Endodermal cell (in vitro differentiated cells): ENCODE data around the gene SRD5A3. TPM values are rescaled to one million over a fixed set of nuclear protein-coding genes. Genes with fewer than 3 reads are reported as not detected.

Source experiments
- DNase-seq: peaks from one replicate; pipeline ENCODE4 v3.0.0-alpha.2; 2017
- H3K27ac ChIP-seq: 2 replicates; pipeline ENCODE4 v1.5.1; 2013; ENCODE audit warnings: mild to moderate bottlenecking, low read depth, low read length, moderate library complexity
- H3K27me3 ChIP-seq: 2 replicates; pipeline ENCODE4 v1.6.1; 2013; ENCODE audit warnings: mild to moderate bottlenecking, low read length, moderate library complexity; ENCODE audit not compliant: insufficient read depth, control insufficient read depth, poor library complexity, severe bottlenecking
- H3K36me3 ChIP-seq: 2 replicates; pipeline ENCODE4 v1.7.0; 2013; ENCODE audit warnings: mild to moderate bottlenecking, low read length, moderate library complexity; ENCODE audit not compliant: control insufficient read depth, insufficient read depth
- H3K4me1 ChIP-seq: one replicate; pipeline ENCODE4 v1.7.0; 2013; ENCODE audit warnings: low read length; ENCODE audit not compliant: control insufficient read depth, insufficient read depth
- H3K4me3 ChIP-seq: 2 replicates; pipeline ENCODE4 v1.5.1; 2013; ENCODE audit warnings: mild to moderate bottlenecking, low read length, moderate library complexity
- H3K9ac ChIP-seq: 2 replicates; pipeline ENCODE4 v1.6.1; 2013; ENCODE audit warnings: mild to moderate bottlenecking, low read length, moderate library complexity; ENCODE audit not compliant: poor library complexity, severe bottlenecking; ENCODE audit errors: extremely low read depth
- H3K9me3 ChIP-seq: 2 replicates; pipeline ENCODE4 v1.6.1; 2013; ENCODE audit warnings: mild to moderate bottlenecking, low read length, moderate library complexity; ENCODE audit not compliant: control insufficient read depth
- H3K27ac Mint-ChIP-seq: 2 replicates; pipeline ENCODE4 v1.8.0; 2020; ENCODE audit warnings: mixed read lengths
- H3K27me3 Mint-ChIP-seq: 2 replicates; pipeline ENCODE4 v1.8.0; 2021; ENCODE audit warnings: mild to moderate bottlenecking, mixed read lengths; ENCODE audit not compliant: insufficient read depth
- H3K36me3 Mint-ChIP-seq: 2 replicates; pipeline ENCODE4 v1.8.0; 2020; ENCODE audit warnings: low read depth, mixed read lengths
- H3K4me1 Mint-ChIP-seq: 2 replicates; pipeline ENCODE4 v1.8.0; 2020; ENCODE audit warnings: mixed read lengths
- H3K4me3 Mint-ChIP-seq: 2 replicates; pipeline ENCODE4 v1.8.0; 2020; ENCODE audit warnings: mild to moderate bottlenecking, moderate library complexity, mixed read lengths
- H3K9me3 Mint-ChIP-seq: 2 replicates; pipeline ENCODE4 v1.8.0; 2020; ENCODE audit warnings: mild to moderate bottlenecking, mixed read lengths
- CTCF ChIP-seq: fragments of 200-600 bp; sonication (generic); conservative IDR thresholded peaks from 2 replicates; pipeline ENCODE4 v1.5.0; 2021; ENCODE audit warnings: antibody characterized with exemption, mild to moderate bottlenecking
- WGBS, 2 experiments: methylation state at CpG; one replicate each; pipeline versions ENCODE4 v1.1.5 to v1.1.7; 2013; ENCODE audit warnings: missing lambda C conversion rate in 2 of 2, mixed read lengths in 1 of 2; ENCODE audit not compliant: insufficient coverage in 1 of 2, insufficient read length in 1 of 2; 5-methylcytosine and 5-hydroxymethylcytosine counted together
- total RNA-seq, 2 donors: library from RNA; stranded (reverse); fragmentation: NEBNext Ultra II Directional in 1 of 2; extraction: Animal tissue kit (Norgen Biotek cat#: 25700) in 1 of 2; gene quantifications; 2 replicates in 1 of 2; 3 replicates in 1 of 2; pipeline ENCODE4 v1.2.1, GENCODE V29; 2021

SRD5A3 gene
- total RNA-seq, 2 donors from 2014 or later: 34.5 to 37.1 TPM

- H3K27me3 ChIP-seq: no peaks in the 10 kb centered on the region
- H3K4me3 ChIP-seq: no peak overlapping the region
- Mint-ChIP-seq H3K27me3 (no peaks in the 10 kb centered on the region), H3K4me1 (peaks cover 10% of the 10 kb centered on the region), H3K4me3 (no peak overlapping the region), H3K36me3 (no peaks in the 10 kb centered on the region), H3K9me3 (no peaks in the 10 kb centered on the region), H3K27ac (no peak overlapping the region)
- H3K9me3 ChIP-seq: no peaks in the 10 kb centered on the region
- 98 to 100% methylated on average over 1 to 2 of the region's 2 CpGs for WGBS, 2 experiments
- no peak overlapping the region for H3K9ac ChIP-seq
- DNase-seq: no peak
- TF ChIP-seq CTCF: no peak
- H3K36me3 ChIP-seq: no peaks in the 10 kb centered on the region
- peaks cover 9% of the 10 kb centered on the region for H3K4me1 ChIP-seq
- H3K27ac ChIP-seq: no peak overlapping the region
Measured at GRCh38 chr4:55386840-55387239, 40.8 kb downstream of the SRD5A3 start.

GRCh38 chr4:55393461-55394320 is 47.6 kb downstream of the SRD5A3 start:
- no peak overlapping the region for H3K4me3 Mint-ChIP-seq
- no peak for DNase-seq
- WGBS, 2 experiments: 88 to 92% methylated on average over 4 of the region's 4 CpGs
- no peak overlapping the region for H3K27ac Mint-ChIP-seq
- Histone ChIP-seq H3K36me3 (peaks cover 8% of the 10 kb centered on the region), H3K4me1 (no peaks in the 10 kb centered on the region), H3K9me3 (no peaks in the 10 kb centered on the region), H3K9ac (no peak overlapping the region), H3K4me3 (no peak overlapping the region), H3K27ac (no peak overlapping the region), H3K27me3 (no peaks in the 10 kb centered on the region)
- H3K9me3 Mint-ChIP-seq: no peaks in the 10 kb centered on the region
- peaks cover 18% of the 10 kb centered on the region for H3K4me1 Mint-ChIP-seq
- no peaks in the 10 kb centered on the region for H3K27me3 Mint-ChIP-seq
- no peaks in the 10 kb centered on the region for H3K36me3 Mint-ChIP-seq
- TF ChIP-seq CTCF: no peak

- H3K4me3 Mint-ChIP-seq: peak overlapping the region; percentile 87
- no peak for DNase-seq
- peaks cover 25% of the 10 kb centered on the region for H3K4me1 Mint-ChIP-seq
- WGBS, 2 experiments: 4 to 10% methylated on average over 3 to 4 of the region's 4 CpGs
- peak overlapping the region; percentile 38 for H3K27ac ChIP-seq
- peaks cover 4% of the 10 kb centered on the region for H3K36me3 Mint-ChIP-seq
- no peak overlapping the region for H3K9ac ChIP-seq
- no peaks in the 10 kb centered on the region for H3K9me3 ChIP-seq
- TF ChIP-seq CTCF: peak; percentile 31
- H3K9me3 Mint-ChIP-seq: no peaks in the 10 kb centered on the region
- H3K27me3 Mint-ChIP-seq: no peaks in the 10 kb centered on the region
- no peaks in the 10 kb centered on the region for H3K27me3 ChIP-seq
- H3K4me3 ChIP-seq: peak overlapping the region; percentile 95
- peak overlapping the region; percentile 96 for H3K27ac Mint-ChIP-seq
- no peaks in the 10 kb centered on the region for H3K4me1 ChIP-seq
- peaks cover 8% of the 10 kb centered on the region for H3K36me3 ChIP-seq
Measured at GRCh38 chr4:55395218-55395528, 49.1 kb downstream of the SRD5A3 start.
